ENCODE results near the gene GGT6.

DNA sequence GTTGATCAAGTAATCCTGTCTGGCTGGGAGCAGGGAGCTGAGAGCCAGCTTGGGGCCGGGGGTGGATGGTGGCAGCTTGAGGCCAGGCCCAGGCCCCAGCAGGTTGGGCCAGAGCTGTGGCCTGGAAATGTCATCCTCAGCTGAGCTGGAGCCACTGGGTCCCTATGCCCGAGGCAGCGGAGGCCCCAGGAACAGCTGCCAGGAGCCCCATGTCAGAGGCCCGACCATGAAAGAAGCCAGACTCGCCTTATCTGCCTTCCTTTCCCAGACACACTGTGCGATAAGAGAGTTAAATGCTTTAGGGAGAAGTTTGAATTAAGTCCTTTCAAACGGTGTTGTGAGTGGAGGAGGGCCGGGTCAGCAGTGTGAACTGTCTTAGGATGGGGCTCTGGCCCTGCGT lies 27.4 kb upstream of the GGT6 start:
- no peak for TF ChIP-seq POLR2A (IDR thresholded peaks at IDR 0.05)
- TF ChIP-seq, protein P1, sequence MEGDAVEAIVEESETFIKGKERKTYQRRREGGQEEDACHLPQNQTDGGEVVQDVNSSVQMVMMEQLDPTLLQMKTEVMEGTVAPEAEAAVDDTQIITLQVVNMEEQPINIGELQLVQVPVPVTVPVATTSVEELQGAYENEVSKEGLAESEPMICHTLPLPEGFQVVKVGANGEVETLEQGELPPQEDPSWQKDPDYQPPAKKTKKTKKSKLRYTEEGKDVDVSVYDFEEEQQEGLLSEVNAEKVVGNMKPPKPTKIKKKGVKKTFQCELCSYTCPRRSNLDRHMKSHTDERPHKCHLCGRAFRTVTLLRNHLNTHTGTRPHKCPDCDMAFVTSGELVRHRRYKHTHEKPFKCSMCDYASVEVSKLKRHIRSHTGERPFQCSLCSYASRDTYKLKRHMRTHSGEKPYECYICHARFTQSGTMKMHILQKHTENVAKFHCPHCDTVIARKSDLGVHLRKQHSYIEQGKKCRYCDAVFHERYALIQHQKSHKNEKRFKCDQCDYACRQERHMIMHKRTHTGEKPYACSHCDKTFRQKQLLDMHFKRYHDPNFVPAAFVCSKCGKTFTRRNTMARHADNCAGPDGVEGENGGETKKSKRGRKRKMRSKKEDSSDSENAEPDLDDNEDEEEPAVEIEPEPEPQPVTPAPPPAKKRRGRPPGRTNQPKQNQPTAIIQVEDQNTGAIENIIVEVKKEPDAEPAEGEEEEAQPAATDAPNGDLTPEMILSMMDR (IDR thresholded peaks at IDR 0.05) = no peak
